Panc1 (cell line): ENCODE results near the gene NYAP1. TPM values are rescaled to one million over a fixed set of nuclear protein-coding genes. Genes with fewer than 3 reads are reported as not detected.
A peak's percentile ranks its signal among the peaks of the same experiment; 100 is the strongest.

Experiments
- ATAC-seq: fragments of 200-7000 bp; cut with Tn5 transposase; 2 replicates; pipeline ENCODE4 v1.9.1; 2020; ENCODE audit warnings: mild to moderate bottlenecking, moderate library complexity
- BruUV-seq: library from RNA; stranded (reverse); fragments of 400-500 nt; replicated peaks from 2 replicates; lab custom pipeline; 2021; lab: Mats Ljungman, UMichigan
- CTCF ChIA-PET: fragments of 300-600 bp; sonication (Branson Sonifier 250); formaldehyde crosslinking; loops from one replicate; lab custom pipeline; 2022; ENCODE audit warnings: antibody characterized with exemption; lab: Charles Lee
- POLR2A ChIA-PET: fragments of 300-600 bp; sonication (Branson Sonifier 250); formaldehyde crosslinking; loops from one replicate; lab custom pipeline; 2022; ENCODE audit warnings: antibody characterized with exemption; lab: Charles Lee
- DNase-seq: peaks from one replicate; pipeline ENCODE4 v3.0.0-alpha.2; 2010; ENCODE audit warnings: low read depth, low spot score
- H3K27ac ChIP-seq: 2 replicates; pipeline ENCODE4 v1.5.1; 2011; ENCODE audit warnings: mild to moderate bottlenecking, low read length, inconsistent platforms
- H3K27me3 ChIP-seq: fragments of 200-500 bp; sonication (Bioruptor generic); 2 replicates; pipeline ENCODE4 v1.6.0; 2014; ENCODE audit warnings: low read length, inconsistent platforms; ENCODE audit not compliant: control insufficient read depth, insufficient read depth
- H3K36me3 ChIP-seq: fragments of 200-500 bp; sonication (Bioruptor generic); 2 replicates; pipeline ENCODE4 v1.5.1; 2014; ENCODE audit warnings: inconsistent platforms, mild to moderate bottlenecking, low read length, moderate library complexity; ENCODE audit not compliant: control insufficient read depth, insufficient read depth
- H3K4me1 ChIP-seq: 2 replicates; pipeline ENCODE4 v1.5.1; 2011; ENCODE audit warnings: inconsistent platforms, mild to moderate bottlenecking, low read length, moderate library complexity; ENCODE audit not compliant: control insufficient read depth, insufficient read depth
- H3K4me3 ChIP-seq, 2 experiments: 2 replicates each; pipeline ENCODE4 v1.5.1; 2011 to 2012; ENCODE audit warnings: low read depth in 2 of 2, low read length in 2 of 2, mild to moderate bottlenecking in 2 of 2, inconsistent platforms in 1 of 2, moderate library complexity in 1 of 2
- H3K9me3 ChIP-seq: fragments of 200-500 bp; sonication (Bioruptor generic); 2 replicates; pipeline ENCODE4 v1.5.1; 2014; ENCODE audit warnings: low read depth, mild to moderate bottlenecking, inconsistent platforms, low read length, moderate library complexity; ENCODE audit not compliant: control insufficient read depth, insufficient read depth
- CTCF ChIP-seq: fragments of 450-650 bp; IDR thresholded peaks from 2 replicates; pipeline ENCODE4 v1.5.1; 2017; ENCODE audit warnings: mild to moderate bottlenecking
- POLR2AphosphoS5 ChIP-seq: IDR thresholded peaks from 2 replicates; pipeline ENCODE4 v1.6.1; 2012; ENCODE audit warnings: mild to moderate bottlenecking, low read depth, low read length, moderate library complexity
- SIN3A ChIP-seq: IDR thresholded peaks from 2 replicates; pipeline ENCODE4 v1.6.1; 2012; ENCODE audit warnings: low read depth, mild to moderate bottlenecking, low read length, moderate library complexity, borderline replicate concordance; ENCODE audit not compliant: insufficient read depth
- TCF7L2 ChIP-seq: IDR thresholded peaks from 2 replicates; pipeline ENCODE4 v1.6.1; 2011; ENCODE audit warnings: mild to moderate bottlenecking, low read depth, low read length, inconsistent platforms
- in situ Hi-C: cut with HindIII; loops from 2 replicates; pipeline ENCODE4 v1.10.0; 2016; ENCODE audit warnings: low sequenced_read_pairs, low pct_unique_long_range_greater_than_20kb
- intact Hi-C: fragments of 100-400 bp; cut with micrococcal nuclease; formaldehyde crosslinking; loops from one replicate; pipeline ENCODE4 v1.10.0; 2022; ENCODE audit not compliant: unreplicated experiment
- total RNA-seq: library from RNA; stranded (reverse); gene quantifications from one replicate; pipeline ENCODE4 v1.2.1, GENCODE V29; 2021; ENCODE audit not compliant: unreplicated experiment
- TF ChIP-seq, protein P1 (sequence below), 2 experiments: IDR thresholded peaks; 2 replicates each; pipeline ENCODE4 v1.6.1; 2011 to 2012; ENCODE audit warnings: low read depth in 2 of 2, control low read depth in 1 of 2, low read length in 1 of 2, mild to moderate bottlenecking in 1 of 2, moderate library complexity in 1 of 2; ENCODE audit not compliant: insufficient read depth in 1 of 2

NYAP1 gene
- total RNA-seq, 1 experiment from 2014 or later: 4.0 TPM

DNA sequence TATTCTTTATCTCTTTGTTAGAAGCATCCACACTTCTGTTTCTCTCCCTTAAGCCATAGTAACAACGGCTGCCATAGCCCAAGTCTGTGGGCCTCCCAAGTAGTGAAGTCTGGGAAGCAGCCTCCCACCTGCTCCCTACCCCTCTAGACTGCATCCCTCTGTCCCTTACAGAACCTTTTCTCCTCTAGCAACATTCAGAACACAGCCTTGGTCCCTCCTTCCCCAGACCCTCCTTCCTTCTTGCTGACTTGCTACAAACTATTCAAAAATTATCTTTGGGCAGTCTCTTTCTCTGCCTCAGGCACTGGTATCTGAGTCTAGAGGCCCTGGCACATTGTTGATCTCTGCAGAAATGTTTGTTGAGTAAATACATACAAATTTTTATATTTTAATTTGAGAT is 2.3 kb upstream of the NYAP1 start:
- Histone ChIP-seq H3K9me3 (no peaks in the 10 kb centered on the region), H3K36me3 (no peaks in the 10 kb centered on the region; the same call in 1 of the 2 replicates), H3K27me3 (no peaks in the 10 kb centered on the region), H3K27ac (no peak overlapping the region), H3K4me1 (peaks cover 30% of the 10 kb centered on the region), H3K4me3 (no peak overlapping the region)
- CTCF ChIA-PET: interaction anchor here (0.6 kb wide), 2 partner anchors 31 to 251 kb away, joined by 3 read pairs; no protein-coding TSS in a partner anchor
- POLR2A ChIA-PET: no interaction called here
- in situ Hi-C loops: no loop called here
- intact Hi-C loops: no loop called here
- no TSS peak for BruUV-seq
- DNase-seq: no peak
- TF ChIP-seq TCF7L2 (no peak), POLR2AphosphoS5 (no peak), SIN3A (no peak), CTCF (no peak)
- ATAC-seq: no peak

DNA sequence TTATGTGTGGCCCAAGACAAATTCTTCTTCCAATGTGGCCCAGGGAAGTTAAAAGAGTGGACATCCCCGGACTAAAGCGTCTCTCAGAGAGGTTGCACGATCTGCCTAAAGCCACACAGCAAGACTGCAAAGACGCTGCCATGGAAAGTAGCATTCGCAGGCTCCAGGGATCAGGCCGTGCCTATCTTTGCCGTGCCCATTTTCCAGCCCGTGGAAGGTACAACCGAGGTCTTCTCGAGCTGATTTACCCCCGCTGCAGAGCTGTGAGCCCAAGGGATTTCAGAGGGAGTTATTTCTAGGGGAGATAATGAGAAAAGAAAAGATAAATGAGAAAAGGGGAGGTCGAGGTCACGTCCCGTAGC is 1.0 kb upstream of the NYAP1 start:
- TF ChIP-seq CTCF (no peak), SIN3A (no peak), TCF7L2 (no peak), POLR2AphosphoS5 (no peak)
- TF ChIP-seq, protein P1, sequence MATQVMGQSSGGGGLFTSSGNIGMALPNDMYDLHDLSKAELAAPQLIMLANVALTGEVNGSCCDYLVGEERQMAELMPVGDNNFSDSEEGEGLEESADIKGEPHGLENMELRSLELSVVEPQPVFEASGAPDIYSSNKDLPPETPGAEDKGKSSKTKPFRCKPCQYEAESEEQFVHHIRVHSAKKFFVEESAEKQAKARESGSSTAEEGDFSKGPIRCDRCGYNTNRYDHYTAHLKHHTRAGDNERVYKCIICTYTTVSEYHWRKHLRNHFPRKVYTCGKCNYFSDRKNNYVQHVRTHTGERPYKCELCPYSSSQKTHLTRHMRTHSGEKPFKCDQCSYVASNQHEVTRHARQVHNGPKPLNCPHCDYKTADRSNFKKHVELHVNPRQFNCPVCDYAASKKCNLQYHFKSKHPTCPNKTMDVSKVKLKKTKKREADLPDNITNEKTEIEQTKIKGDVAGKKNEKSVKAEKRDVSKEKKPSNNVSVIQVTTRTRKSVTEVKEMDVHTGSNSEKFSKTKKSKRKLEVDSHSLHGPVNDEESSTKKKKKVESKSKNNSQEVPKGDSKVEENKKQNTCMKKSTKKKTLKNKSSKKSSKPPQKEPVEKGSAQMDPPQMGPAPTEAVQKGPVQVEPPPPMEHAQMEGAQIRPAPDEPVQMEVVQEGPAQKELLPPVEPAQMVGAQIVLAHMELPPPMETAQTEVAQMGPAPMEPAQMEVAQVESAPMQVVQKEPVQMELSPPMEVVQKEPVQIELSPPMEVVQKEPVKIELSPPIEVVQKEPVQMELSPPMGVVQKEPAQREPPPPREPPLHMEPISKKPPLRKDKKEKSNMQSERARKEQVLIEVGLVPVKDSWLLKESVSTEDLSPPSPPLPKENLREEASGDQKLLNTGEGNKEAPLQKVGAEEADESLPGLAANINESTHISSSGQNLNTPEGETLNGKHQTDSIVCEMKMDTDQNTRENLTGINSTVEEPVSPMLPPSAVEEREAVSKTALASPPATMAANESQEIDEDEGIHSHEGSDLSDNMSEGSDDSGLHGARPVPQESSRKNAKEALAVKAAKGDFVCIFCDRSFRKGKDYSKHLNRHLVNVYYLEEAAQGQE (IDR thresholded peaks at IDR 0.05; ENCODE audit: insufficient read depth in 1 of 2, low read depth in 2 of 2, low read length in 1 of 2): no peak
- peaks cover 29% of the 10 kb centered on the region for H3K4me1 ChIP-seq
- in situ Hi-C loops (no loop called here), intact Hi-C loops (loop anchor here (1.0 kb wide), 1 partner anchor 77 kb away; no protein-coding TSS in a partner anchor)
- CTCF ChIA-PET: interaction anchor here (0.8 kb wide), 2 partner anchors 82 to 104 kb away, joined by 3 to 6 read pairs; partner anchors contain the start of genes FBXO24 and LRCH4
- no peaks in the 10 kb centered on the region for H3K9me3 ChIP-seq
- H3K36me3 ChIP-seq: no peaks in the 10 kb centered on the region
- H3K27ac ChIP-seq: peak overlapping the region; percentile 79
- DNase-seq: no peak
- BruUV-seq: no TSS peak
- H3K27me3 ChIP-seq: no peaks in the 10 kb centered on the region
- POLR2A ChIA-PET: no interaction called here
- H3K4me3 ChIP-seq: peak overlapping the region; percentile 56 to 67
- no peak for ATAC-seq
